H1 (cell line): ENCODE data around the gene HSF5. TPM values are rescaled to one million over a fixed set of nuclear protein-coding genes. Genes with fewer than 3 reads are reported as not detected.

Experiments used
- CTCF ChIA-PET: fragments of 300-600 bp; sonication (Branson Sonifier 250); formaldehyde crosslinking; loops from one replicate; lab custom pipeline; 2021; ENCODE audit not compliant: partially characterized antibody; lab: Charles Lee
- POLR2A ChIA-PET: fragments of 300-600 bp; sonication (Branson Sonifier 250); formaldehyde crosslinking; loops from one replicate; lab custom pipeline; 2021; ENCODE audit warnings: inconsistent platforms; ENCODE audit not compliant: partially characterized antibody; lab: Charles Lee
- DNase-seq, 2 experiments: peaks; one replicate each; pipeline versions ENCODE4 v3.0.0 to v3.0.0-alpha.2; 2010 to 2022; ENCODE audit warnings: low spot score in 2 of 2, low read depth in 1 of 2, mixed read lengths in 1 of 2
- FAIRE-seq: peaks from 2 replicates; lab custom pipeline; 2011; peaks lifted over from hg19 to GRCh38; lab: Jason Lieb, UNC
- H2AFZ ChIP-seq: 2 replicates; pipeline ENCODE4 v1.8.1; 2012; ENCODE audit warnings: low read length, inconsistent platforms
- H2AK5ac ChIP-seq: 2 replicates; pipeline ENCODE4 v1.6.1; 2013; ENCODE audit warnings: low read depth, low read length
- H2BK120ac ChIP-seq: replicated peaks from 2 replicates; pipeline ENCODE3; 2013; ENCODE audit warnings: low read depth, low read length, inconsistent platforms
- H2BK12ac ChIP-seq: 2 replicates; pipeline ENCODE4 v1.6.1; 2013; ENCODE audit warnings: low read depth, low read length
- H2BK15ac ChIP-seq: 2 replicates; pipeline ENCODE4 v1.6.1; 2013; ENCODE audit warnings: low read length
- H2BK20ac ChIP-seq: 2 replicates; pipeline ENCODE4 v1.6.1; 2013; ENCODE audit warnings: low read length
- H2BK5ac ChIP-seq: 2 replicates; pipeline ENCODE4 v1.6.1; 2013; ENCODE audit warnings: low read depth, low read length
- H3K14ac ChIP-seq: 2 replicates; pipeline ENCODE4 v1.6.1; 2013; ENCODE audit warnings: inconsistent platforms; ENCODE audit not compliant: insufficient read length
- H3K18ac ChIP-seq: 2 replicates; pipeline ENCODE4 v1.6.1; 2013; ENCODE audit warnings: low read length; ENCODE audit errors: extremely low read depth
- H3K23ac ChIP-seq: 2 replicates; pipeline ENCODE4 v1.6.1; 2013; ENCODE audit warnings: inconsistent platforms; ENCODE audit not compliant: insufficient read length
- H3K23me2 ChIP-seq: 2 replicates; pipeline ENCODE4 v1.6.1; 2013; ENCODE audit warnings: low read depth, low read length
- H3K27ac ChIP-seq: 2 replicates; pipeline ENCODE4 v1.6.1; 2011; ENCODE audit warnings: low read depth, low read length, inconsistent platforms
- H3K27me3 ChIP-seq, 4 experiments: replicated peaks in 1 of 4; 1 replicate in 1 of 4; 2 replicates in 3 of 4; pipeline versions ENCODE4 v1.6.1 to v1.8.1; 2011 to 2013; ENCODE audit warnings: low read length in 3 of 4, mild to moderate bottlenecking in 3 of 4, inconsistent platforms in 2 of 4, mixed read lengths in 2 of 4, moderate library complexity in 1 of 4; ENCODE audit not compliant: control insufficient read depth in 3 of 4, insufficient read depth in 3 of 4; ENCODE audit errors: extremely low read depth in 1 of 4
- H3K36me3 ChIP-seq, 4 experiments: 2 replicates each; pipeline versions ENCODE4 v1.6.1 to v1.8.1; 2011 to 2013; ENCODE audit warnings: mild to moderate bottlenecking in 4 of 4, low read length in 3 of 4, moderate library complexity in 2 of 4, control low read depth in 1 of 4, inconsistent platforms in 1 of 4; ENCODE audit not compliant: insufficient read depth in 4 of 4, control insufficient read depth in 2 of 4
- H3K4ac ChIP-seq: replicated peaks from 2 replicates; pipeline ENCODE3; 2013; ENCODE audit warnings: low read length, low read depth, mixed read lengths, inconsistent platforms; ENCODE audit not compliant: insufficient read length
- H3K4me1 ChIP-seq, 4 experiments: replicated peaks in 1 of 4; 1 replicate in 1 of 4; 2 replicates in 3 of 4; pipeline versions ENCODE4 v1.6.1 to v1.8.1; 2011 to 2013; ENCODE audit warnings: low read length in 3 of 4, inconsistent platforms in 2 of 4, mixed read lengths in 1 of 4; ENCODE audit not compliant: insufficient read depth in 4 of 4, control insufficient read depth in 3 of 4
- H3K4me2 ChIP-seq, 2 experiments: 2 replicates each; pipeline versions ENCODE4 v1.6.1 to v1.8.1; 2011 to 2013; ENCODE audit warnings: low read depth in 2 of 2, low read length in 2 of 2, control low read depth in 1 of 2, inconsistent platforms in 1 of 2, mild to moderate bottlenecking in 1 of 2; ENCODE audit not compliant: insufficient read depth in 1 of 2
- H3K4me3 ChIP-seq, 4 experiments: fragments of 200-600, 300-600 bp in 1 of 4; sonication (generic), shearing (Covaris generic), sonication (Bioruptor Twin) in 1 of 4; 2 replicates each; pipeline versions ENCODE4 v1.5.1 to v1.8.1; 2011 to 2016; ENCODE audit warnings: low read length in 4 of 4, low read depth in 3 of 4, control low read depth in 2 of 4, inconsistent platforms in 2 of 4, mild to moderate bottlenecking in 2 of 4, mixed read lengths in 1 of 4, moderate library complexity in 1 of 4; ENCODE audit not compliant: insufficient read depth in 2 of 4; ENCODE audit errors: extremely low read depth in 1 of 4
- H3K56ac ChIP-seq: replicated peaks from 2 replicates; pipeline ENCODE3; 2013; ENCODE audit warnings: low read depth, mild to moderate bottlenecking, mixed read lengths, low read length, inconsistent platforms; ENCODE audit not compliant: insufficient read length
- H3K79me1 ChIP-seq: 2 replicates; pipeline ENCODE4 v1.6.1; 2013; ENCODE audit warnings: low read depth, low read length, control low read depth
- H3K79me2 ChIP-seq, 2 experiments: 2 replicates each; pipeline versions ENCODE4 v1.6.1 to v1.8.1; 2012 to 2013; ENCODE audit warnings: low read length in 2 of 2, mild to moderate bottlenecking in 2 of 2, inconsistent platforms in 1 of 2; ENCODE audit not compliant: insufficient read depth in 2 of 2, control insufficient read depth in 1 of 2
- H3K9ac ChIP-seq, 4 experiments: replicated peaks in 1 of 4; 1 replicate in 1 of 4; 2 replicates in 3 of 4; pipeline versions ENCODE4 v1.6.1 to v1.8.1; 2011 to 2013; ENCODE audit warnings: low read depth in 3 of 4, low read length in 3 of 4, control low read depth in 2 of 4, mild to moderate bottlenecking in 2 of 4, moderate library complexity in 2 of 4, inconsistent platforms in 1 of 4; ENCODE audit errors: extremely low read depth in 1 of 4
- H3K9me3 ChIP-seq, 2 experiments: 2 replicates each; pipeline versions ENCODE4 v1.6.1 to v1.8.1; 2012 to 2013; ENCODE audit warnings: mild to moderate bottlenecking in 2 of 2, moderate library complexity in 2 of 2, control low read depth in 1 of 2, inconsistent platforms in 1 of 2, low read depth in 1 of 2, low read length in 1 of 2, mixed read lengths in 1 of 2; ENCODE audit not compliant: insufficient read depth in 2 of 2
- H4K20me1 ChIP-seq, 2 experiments: replicated peaks in 1 of 2; 2 replicates each; pipeline versions ENCODE3 to v1.8.1; 2011 to 2013; ENCODE audit warnings: inconsistent platforms in 2 of 2, low read length in 2 of 2, mild to moderate bottlenecking in 1 of 2; ENCODE audit not compliant: insufficient read depth in 2 of 2, control insufficient read depth in 1 of 2
- H4K5ac ChIP-seq: 2 replicates; pipeline ENCODE4 v1.6.1; 2013; ENCODE audit warnings: low read length, low read depth, mixed read lengths, inconsistent platforms; ENCODE audit not compliant: insufficient read length
- H4K8ac ChIP-seq: 2 replicates; pipeline ENCODE4 v1.8.0; 2013; ENCODE audit warnings: mild to moderate bottlenecking, moderate library complexity, low read length, inconsistent platforms; ENCODE audit not compliant: insufficient read depth; ENCODE audit errors: extremely low read depth
- H4K91ac ChIP-seq: replicated peaks from 2 replicates; pipeline ENCODE3; 2013; ENCODE audit warnings: low read length, mixed read lengths, inconsistent platforms; ENCODE audit not compliant: insufficient read length
- ATF2 ChIP-seq: IDR thresholded peaks from 2 replicates; pipeline ENCODE4 v1.6.1; 2012; ENCODE audit warnings: low read length, inconsistent platforms
- CTCF ChIP-seq, 3 experiments: IDR thresholded peaks; 1 replicate in 2 of 3; 2 replicates in 1 of 3; pipeline versions ENCODE4 v1.5.1 to v1.6.1; 2011; ENCODE audit warnings: low read length in 3 of 3, mild to moderate bottlenecking in 3 of 3, inconsistent platforms in 2 of 3, low read depth in 1 of 3, moderate library complexity in 1 of 3; ENCODE audit not compliant: insufficient read depth in 1 of 3; ENCODE audit errors: control extremely low read depth in 1 of 3
- POLR2AphosphoS5 ChIP-seq: IDR thresholded peaks from 2 replicates; pipeline ENCODE4 v1.6.1; 2011; ENCODE audit warnings: low read depth, low read length
- SIRT6 ChIP-seq: IDR thresholded peaks from one replicate; pipeline ENCODE4 v1.7.1; 2012; ENCODE audit warnings: low read length, inconsistent platforms
- SP4 ChIP-seq: IDR thresholded peaks from 2 replicates; pipeline ENCODE4 v1.6.1; 2012; ENCODE audit warnings: low read length, inconsistent platforms
- TAF1 ChIP-seq: IDR thresholded peaks from 2 replicates; pipeline ENCODE4 v1.6.1; 2011; ENCODE audit warnings: mild to moderate bottlenecking, low read depth, low read length
- TEAD4 ChIP-seq: IDR thresholded peaks from 2 replicates; pipeline ENCODE4 v1.6.1; 2012; ENCODE audit warnings: low read depth, low read length, inconsistent platforms, mixed read lengths
- USF2 ChIP-seq: IDR thresholded peaks from 2 replicates; pipeline ENCODE4 v1.6.1; 2011; ENCODE audit warnings: low read length, improper control_type of control experiment
- WGBS, 2 experiments: shearing (Covaris generic) in 1 of 2; methylation state at CpG; one replicate each; pipeline versions ENCODE4 v1.1.6 to v1.1.7; 2013 to 2015; ENCODE audit warnings: low lambda C conversion rate in 2 of 2, mixed read lengths in 2 of 2, inconsistent platforms in 1 of 2, low coverage in 1 of 2, missing lambda C conversion rate in 1 of 2; ENCODE audit not compliant: insufficient replicate concordance in 2 of 2, insufficient coverage in 1 of 2, insufficient read length in 1 of 2; ENCODE audit errors: extremely low coverage in 1 of 2, missing lambda C conversion rate in 1 of 2; 5-methylcytosine and 5-hydroxymethylcytosine counted together
- polyA plus RNA-seq, 7 experiments: library from polyadenylated mRNA; depleted of rRNA in 3 of 7; stranded (reverse) in 5 of 7; unstranded in 2 of 7; fragments of >200 nt in 5 of 7; fragments of 200-250 nt in 2 of 7; gene quantifications; 1 replicate in 5 of 7; 2 replicates in 1 of 7; 4 replicates in 1 of 7; pipeline versions ENCODE4 v1.2.1 to v1.2.3, GENCODE V29; 2011 to 2013; ENCODE audit warnings: missing spikeins in 2 of 7, mixed read lengths in 2 of 7
- total RNA-seq: library from RNA; stranded (reverse); fragmentation: NEBNext Ultra II Directional; extraction: Animal tissue kit (Norgen Biotek cat#: 25700); gene quantifications from 2 replicates; pipeline ENCODE4 v1.2.1, GENCODE V29; 2021

Gene HSF5
- total and polyA plus RNA-seq, 2 of the 8 experiments (the other 6 are each of a cell fraction or from before 2014, with no cell fraction given) = not detected

- ChIA-PET CTCF (interaction anchor here (0.7 to 1.8 kb wide), 7 partner anchors 8 to 95 kb away, joined by 3 to 7 read pairs (median 4); partner anchors contain the start of gene SUPT4H1), POLR2A (no interaction called here)
- no peak overlapping the region for H3K4ac ChIP-seq
- H3K23me2 ChIP-seq = no peaks in the 10 kb centered on the region; the same call in 1 of the 2 replicates
- no peak for DNase-seq
- no peak overlapping the region for H3K27ac ChIP-seq
- no peak overlapping the region for H2AK5ac ChIP-seq
- no peaks in the 10 kb centered on the region for H3K79me1 ChIP-seq
- H2BK15ac ChIP-seq = no peak overlapping the region
- H3K4me1 ChIP-seq = no peaks in the 10 kb centered on the region; a peak in 1 of 7 replicates
- no peak overlapping the region for H3K56ac ChIP-seq
- H3K27me3 ChIP-seq = no peaks in the 10 kb centered on the region; a peak in 1 of 7 replicates
- no peak overlapping the region for H2BK5ac ChIP-seq
- H3K18ac ChIP-seq = no peak overlapping the region
- TF ChIP-seq SIRT6 (no peak), CTCF (IDR thresholded peaks at IDR 0.05; ENCODE audit: control extremely low read depth in 1 of 3, insufficient read depth in 1 of 3, low read depth in 1 of 3, low read length in 3 of 3) (no peak), TEAD4 (no peak), TAF1 (no peak), USF2 (no peak), SP4 (no peak), ATF2 (no peak), POLR2AphosphoS5 (no peak)
- H4K5ac ChIP-seq = no peak overlapping the region
- no peak overlapping the region for H2BK120ac ChIP-seq
- H3K14ac ChIP-seq = no peak overlapping the region
- no peak overlapping the region for H3K4me2 ChIP-seq
- H3K23ac ChIP-seq = no peak overlapping the region
- no peak overlapping the region for H4K91ac ChIP-seq
- no peaks in the 10 kb centered on the region for H3K9me3 ChIP-seq
- H4K20me1 ChIP-seq = no peaks in the 10 kb centered on the region
- no peak for FAIRE-seq
- no peak overlapping the region for H2BK20ac ChIP-seq
- H2BK12ac ChIP-seq = no peak overlapping the region
- WGBS, 2 experiments = 87% methylated on average over 3 of the region's 3 CpGs; no CpG with 5 or more reads in 1 of the 2 experiments
- no peaks in the 10 kb centered on the region for H3K36me3 ChIP-seq
- no peak overlapping the region for H4K8ac ChIP-seq
- no peak overlapping the region for H3K9ac ChIP-seq
- no peak overlapping the region for H2AFZ ChIP-seq
- no peaks in the 10 kb centered on the region for H3K79me2 ChIP-seq
- no peak overlapping the region for H3K4me3 ChIP-seq
Measured at GRCh38 chr17:58412961-58413586, 75.1 kb downstream of the HSF5 start.
